PC-3 (cell line): ENCODE measurements around the gene INO80C. TPM values are rescaled to one million over a fixed set of nuclear protein-coding genes. Genes with fewer than 3 reads are reported as not detected.
A peak's percentile ranks its signal among the peaks of the same experiment; 100 is the strongest.

Experiments
- ATAC-seq: fragments of 200-7000 bp; cut with Tn5 transposase; 2 replicates; pipeline ENCODE4 v1.9.1; 2020; ENCODE audit warnings: mild to moderate bottlenecking, moderate library complexity
- BruUV-seq: library from RNA; stranded (reverse); fragments of 400-500 nt; replicated peaks from 2 replicates; lab custom pipeline; 2021; lab: Mats Ljungman, UMichigan
- CTCF ChIA-PET: fragments of 300-600 bp; sonication (Branson Sonifier 250); formaldehyde crosslinking; loops from one replicate; lab custom pipeline; 2022; ENCODE audit warnings: antibody characterized with exemption; lab: Charles Lee
- POLR2A ChIA-PET: fragments of 300-600 bp; sonication (Branson Sonifier 250); formaldehyde crosslinking; loops from one replicate; lab custom pipeline; 2022; ENCODE audit warnings: antibody characterized with exemption; ENCODE audit not compliant: unreplicated experiment; lab: Charles Lee
- DNase-seq: peaks from one replicate; pipeline ENCODE4 v3.0.0-alpha.2; 2015
- H2AFZ ChIP-seq: fragments of 300-600 bp; sonication (generic); 2 replicates; pipeline ENCODE4 v1.6.0; 2016; ENCODE audit warnings: antibody characterized with exemption, low read length
- H3F3A ChIP-seq: fragments of 300-600 bp; sonication (generic); one replicate; pipeline ENCODE4 v1.6.0; 2017; ENCODE audit warnings: antibody characterized with exemption, low read length, control low read depth, mild to moderate bottlenecking; ENCODE audit not compliant: unreplicated experiment
- H3K27ac ChIP-seq: fragments of 300-600 bp; sonication (generic); 2 replicates; pipeline ENCODE4 v1.5.1; 2016; ENCODE audit warnings: mild to moderate bottlenecking, low read length
- H3K27me3 ChIP-seq: fragments of 300-600 bp; sonication (generic); 2 replicates; pipeline ENCODE4 v1.6.1; 2016; ENCODE audit warnings: low read length, mixed read lengths
- H3K36me3 ChIP-seq: fragments of 300-600 bp; sonication (generic); 2 replicates; pipeline ENCODE4 v1.6.1; 2016; ENCODE audit warnings: low read depth, mixed run types, low read length, mixed read lengths
- H3K4me1 ChIP-seq: fragments of 300-600 bp; sonication (generic); 2 replicates; pipeline ENCODE4 v1.5.1; 2016; ENCODE audit warnings: low read length; ENCODE audit not compliant: insufficient read depth
- H3K4me2 ChIP-seq: fragments of 300-600 bp; sonication (generic); 2 replicates; pipeline ENCODE4 v1.6.0; 2016; ENCODE audit warnings: low read length
- H3K4me3 ChIP-seq: fragments of 300-600 bp; sonication (generic); 2 replicates; pipeline ENCODE4 v1.5.1; 2016; ENCODE audit warnings: mild to moderate bottlenecking, low read length, mixed read lengths
- H3K79me2 ChIP-seq: fragments of 300-600 bp; sonication (generic); 2 replicates; pipeline ENCODE4 v1.6.1; 2017; ENCODE audit warnings: low read length, mixed read lengths
- H3K9ac ChIP-seq: fragments of 300-600 bp; sonication (generic); 2 replicates; pipeline ENCODE4 v1.6.0; 2016; ENCODE audit warnings: mild to moderate bottlenecking, low read length
- H3K9me2 ChIP-seq: fragments of 300-600 bp; sonication (generic); replicated peaks from 2 replicates; pipeline ENCODE4 v1.6.1; 2016; ENCODE audit warnings: mixed run types, low read length, mixed read lengths
- H3K9me3 ChIP-seq: fragments of 300-600 bp; sonication (generic); 2 replicates; pipeline ENCODE4 v1.6.1; 2016; ENCODE audit warnings: low read length, mixed read lengths
- H4K20me1 ChIP-seq: fragments of 300-600 bp; sonication (generic); 2 replicates; pipeline ENCODE4 v1.6.1; 2016; ENCODE audit warnings: low read length, mixed read lengths
- EZH2 ChIP-seq: fragments of 300-600 bp; sonication (generic); IDR thresholded peaks from one replicate; pipeline ENCODE4 v1.6.1; 2017; ENCODE audit warnings: antibody characterized with exemption, mild to moderate bottlenecking, low read length; ENCODE audit not compliant: unreplicated experiment
- EZH2phosphoT487 ChIP-seq: fragments of 300-600 bp; sonication (generic); IDR thresholded peaks from 2 replicates; pipeline ENCODE4 v1.6.1; 2018; ENCODE audit warnings: mild to moderate bottlenecking, antibody characterized with exemption, low read length, borderline replicate concordance
- intact Hi-C: fragments of 100-400 bp; cut with micrococcal nuclease; formaldehyde crosslinking; loops from 2 replicates; pipeline ENCODE4 v1.9.0; 2023
- total RNA-seq: library from RNA; depleted of rRNA; stranded (reverse); fragments of >200 nt; gene quantifications from 2 replicates; pipeline ENCODE4 v1.2.3, GENCODE V29; 2014
- TF ChIP-seq, protein P1 (sequence below): fragments of 300-600 bp; sonication (generic); conservative IDR thresholded peaks from 2 replicates; pipeline ENCODE4 v1.5.1; 2017; ENCODE audit warnings: antibody characterized with exemption, low read depth, mild to moderate bottlenecking, low read length

INO80C gene
- total RNA-seq, 1 experiment from 2014 or later, result 6.8 TPM

DNA sequence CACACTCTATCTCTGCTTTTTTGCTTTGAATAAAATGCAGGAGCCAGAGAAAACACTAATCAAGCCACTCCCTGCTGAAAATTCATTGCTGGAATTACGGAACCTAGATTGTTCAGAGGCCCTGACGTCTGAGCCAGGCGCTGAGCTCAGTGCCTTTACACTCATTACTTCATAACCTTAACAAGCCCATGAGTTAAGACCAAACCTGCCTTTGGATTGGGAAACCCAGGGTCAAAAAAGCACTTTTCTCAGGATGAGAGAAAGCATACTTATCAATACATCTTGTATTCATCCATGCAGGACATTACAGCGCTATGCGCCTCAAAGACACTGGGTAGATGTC lies 762 bp downstream of the INO80C start:
- BruUV-seq, result no TSS peak
- H3K27me3 ChIP-seq, result no peaks in the 10 kb centered on the region
- H4K20me1 ChIP-seq, result no peaks in the 10 kb centered on the region
- no peak for DNase-seq
- H3F3A ChIP-seq, result no peaks in the 10 kb centered on the region
- peak overlapping the region; percentile 74 for H2AFZ ChIP-seq
- H3K4me3 ChIP-seq, result peak overlapping the region; percentile 74
- POLR2A ChIA-PET, result interaction anchor here (0.6 to 1.4 kb wide), 2 partner anchors 18 to 147 kb away, joined by 3 to 4 read pairs; no protein-coding TSS in a partner anchor
- intact Hi-C loops, result loop anchor here (2.0 to 5.0 kb wide), 2 partner anchors 16 to 90 kb away; no protein-coding TSS in a partner anchor
- CTCF ChIA-PET, result no interaction called here
- H3K27ac ChIP-seq, result peak overlapping the region; percentile 87
- H3K36me3 ChIP-seq, result no peaks in the 10 kb centered on the region
- peaks cover 45% of the 10 kb centered on the region for H3K79me2 ChIP-seq
- peak overlapping the region; percentile 91 for H3K9ac ChIP-seq
- H3K9me3 ChIP-seq, result no peaks in the 10 kb centered on the region
- no peaks in the 10 kb centered on the region for H3K9me2 ChIP-seq
- peak overlapping the region; percentile 94 for H3K4me2 ChIP-seq
- ATAC-seq, result peak; percentile 11; the same call in 1 of the 2 replicates
- peaks cover 17% of the 10 kb centered on the region for H3K4me1 ChIP-seq
- TF ChIP-seq EZH2, result no peak
- no peak for TF ChIP-seq EZH2phosphoT487
- TF ChIP-seq, protein P1, sequence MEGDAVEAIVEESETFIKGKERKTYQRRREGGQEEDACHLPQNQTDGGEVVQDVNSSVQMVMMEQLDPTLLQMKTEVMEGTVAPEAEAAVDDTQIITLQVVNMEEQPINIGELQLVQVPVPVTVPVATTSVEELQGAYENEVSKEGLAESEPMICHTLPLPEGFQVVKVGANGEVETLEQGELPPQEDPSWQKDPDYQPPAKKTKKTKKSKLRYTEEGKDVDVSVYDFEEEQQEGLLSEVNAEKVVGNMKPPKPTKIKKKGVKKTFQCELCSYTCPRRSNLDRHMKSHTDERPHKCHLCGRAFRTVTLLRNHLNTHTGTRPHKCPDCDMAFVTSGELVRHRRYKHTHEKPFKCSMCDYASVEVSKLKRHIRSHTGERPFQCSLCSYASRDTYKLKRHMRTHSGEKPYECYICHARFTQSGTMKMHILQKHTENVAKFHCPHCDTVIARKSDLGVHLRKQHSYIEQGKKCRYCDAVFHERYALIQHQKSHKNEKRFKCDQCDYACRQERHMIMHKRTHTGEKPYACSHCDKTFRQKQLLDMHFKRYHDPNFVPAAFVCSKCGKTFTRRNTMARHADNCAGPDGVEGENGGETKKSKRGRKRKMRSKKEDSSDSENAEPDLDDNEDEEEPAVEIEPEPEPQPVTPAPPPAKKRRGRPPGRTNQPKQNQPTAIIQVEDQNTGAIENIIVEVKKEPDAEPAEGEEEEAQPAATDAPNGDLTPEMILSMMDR, result no peak

- Histone ChIP-seq H3K9me3 (no peaks in the 10 kb centered on the region), H3K27me3 (no peaks in the 10 kb centered on the region), H3K4me1 (peaks cover 15% of the 10 kb centered on the region), H3K4me3 (no peak overlapping the region), H3K79me2 (peaks cover 53% of the 10 kb centered on the region), H3K27ac (no peak overlapping the region), H2AFZ (no peak overlapping the region), H3K9ac (no peak overlapping the region), H3F3A (no peaks in the 10 kb centered on the region), H3K36me3 (no peaks in the 10 kb centered on the region), H3K4me2 (peak overlapping the region; percentile 94), H4K20me1 (no peaks in the 10 kb centered on the region), H3K9me2 (no peaks in the 10 kb centered on the region)
- BruUV-seq, result no TSS peak
- POLR2A ChIA-PET, result no interaction called here
- TF ChIP-seq EZH2phosphoT487 (no peak), EZH2 (no peak)
- TF ChIP-seq, protein P1, result no peak
- ATAC-seq (no peak), DNase-seq (no peak)
- intact Hi-C loops, result loop anchor here (2.0 to 5.0 kb wide), 2 partner anchors 15 to 88 kb away; no protein-coding TSS in a partner anchor
- CTCF ChIA-PET, result no interaction called here
Observed at GRCh38 chr18:35495536-35496314, 2.0 kb downstream of the INO80C start.
